HS-27A (cell line): ENCODE measurements around the gene PMP22.
A peak's percentile ranks its signal among the peaks of the same experiment; 100 is the strongest.
"Not testable (repeated sequence)": the region's sequence is repeated elsewhere in the genome, so short reads cannot be mapped to it uniquely, and the experiment has no call there.

ENCODE experiments used
- DNase-seq: peaks from one replicate; pipeline ENCODE4 v3.0.0-alpha.2; 2012; ENCODE audit warnings: low read depth, missing footprints

Gene PMP22

DNA sequence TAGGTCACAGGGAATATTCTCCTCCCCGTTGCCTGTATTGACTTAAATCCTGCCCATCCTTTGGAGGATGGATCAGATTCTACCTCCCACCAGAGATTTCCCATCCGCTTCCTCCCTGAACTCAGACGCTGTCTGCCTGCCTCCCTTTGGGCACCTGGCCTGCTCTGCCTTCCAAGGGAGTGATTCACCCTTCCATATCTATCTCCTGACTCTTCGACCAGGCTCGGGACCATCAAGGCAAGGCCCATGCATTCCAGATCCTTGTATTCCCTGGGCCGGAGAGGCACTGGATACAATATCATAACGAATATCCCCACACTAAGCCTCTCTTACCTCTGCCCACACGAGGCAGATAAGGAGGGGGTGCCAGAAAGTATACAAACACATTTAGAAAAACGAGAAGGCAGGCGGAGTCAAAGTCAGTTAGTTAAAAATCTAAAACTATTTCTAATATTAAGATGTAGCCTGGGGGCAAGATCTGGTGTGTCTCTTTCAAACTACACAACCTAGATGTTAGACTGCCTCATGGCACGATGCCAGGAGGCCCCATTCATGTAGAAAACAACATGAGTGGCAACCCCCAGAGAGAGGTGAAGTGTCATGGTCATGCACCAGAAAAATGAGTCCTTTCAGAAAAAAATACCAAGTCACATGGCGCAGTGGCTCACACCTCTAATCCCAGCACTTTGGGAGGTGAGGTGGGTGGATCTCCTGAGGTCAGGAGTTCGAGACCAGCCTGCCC, 9.2 kb downstream of the PMP22 start:
- DNase-seq, result no peak

DNA sequence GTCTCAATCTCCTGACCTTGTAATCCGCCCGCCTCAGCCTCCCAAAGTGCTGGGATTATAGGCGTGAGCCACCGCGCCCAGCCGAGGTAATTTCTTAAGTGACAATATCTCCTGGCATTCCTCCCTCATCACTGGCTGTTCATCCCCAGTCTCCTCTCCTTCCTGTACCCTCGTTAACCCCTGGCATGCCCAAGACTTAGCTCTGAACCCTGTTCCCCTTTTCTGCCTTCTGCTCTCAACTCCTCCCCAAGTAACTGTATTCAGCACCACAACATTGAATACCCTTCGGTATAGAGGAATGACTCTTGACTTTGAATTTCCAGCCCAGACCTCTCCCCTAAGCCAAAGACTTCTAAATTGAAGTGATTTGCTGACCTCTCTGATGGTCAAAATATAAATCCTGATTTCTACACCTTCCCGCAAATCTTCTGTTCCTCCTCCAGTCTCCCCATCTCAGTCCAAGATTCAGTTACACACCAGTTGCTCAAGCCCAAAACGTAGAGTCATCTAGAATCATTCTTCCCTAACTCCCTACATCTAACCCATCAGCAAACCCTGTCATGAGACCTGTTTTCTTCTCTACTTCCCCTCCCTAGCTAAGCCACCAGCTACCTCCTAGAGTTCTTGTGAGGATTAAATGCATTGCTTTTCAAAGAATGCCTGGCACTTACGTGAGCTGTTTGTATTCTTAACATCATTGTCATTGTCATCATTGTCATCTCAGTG, 14.8 kb downstream of the PMP22 start:
- no peak for DNase-seq

DNA sequence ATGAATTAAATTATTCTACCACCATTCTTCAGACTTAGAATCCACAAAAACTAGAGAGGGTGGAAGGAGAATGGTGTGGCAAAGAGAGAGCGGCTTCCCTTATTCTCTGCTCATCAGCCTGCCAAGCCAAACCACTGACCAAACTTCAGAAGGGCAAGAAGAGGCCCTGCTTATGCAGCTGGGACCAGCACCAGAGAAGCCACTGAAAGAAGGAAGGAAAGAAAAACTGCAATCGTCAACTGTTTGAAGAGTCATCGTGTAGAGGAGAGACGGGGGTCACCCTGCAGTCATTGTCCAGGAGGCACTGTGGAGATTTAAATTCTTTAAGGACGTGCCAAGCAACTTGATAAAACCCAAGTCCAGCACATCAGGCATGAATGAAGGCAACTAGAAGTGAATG, 15.6 kb downstream of the PMP22 start:
- no peak for DNase-seq

DNA sequence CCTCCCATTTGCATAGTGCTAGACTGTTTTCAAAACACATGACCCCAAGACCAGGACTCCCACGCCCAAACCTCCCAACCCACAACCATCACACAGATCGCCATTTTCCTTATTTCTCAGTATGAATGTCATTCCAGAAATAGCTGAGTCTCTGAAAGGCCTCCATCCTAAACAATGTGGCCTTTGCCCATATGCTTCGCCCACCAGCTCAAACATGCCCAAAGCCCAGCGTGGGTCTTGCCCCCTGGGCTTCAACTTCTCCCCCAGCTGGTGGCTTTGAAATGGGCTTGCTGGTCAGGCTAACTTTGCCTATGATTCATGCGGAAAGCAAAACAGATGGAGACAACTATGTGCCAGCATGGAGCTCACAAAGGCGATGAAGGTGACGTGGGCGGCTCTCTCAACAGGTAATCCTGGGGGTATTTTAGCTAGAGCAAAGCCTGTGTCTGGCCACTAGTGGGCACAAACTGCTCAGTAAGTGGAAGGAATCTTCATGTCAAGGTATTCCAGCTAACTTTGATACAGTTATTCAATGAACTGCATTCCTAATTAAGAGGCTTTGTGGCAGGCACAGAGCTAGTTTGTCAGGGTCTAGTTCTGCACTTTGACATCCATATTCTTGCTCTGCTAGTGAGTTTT, 17.1 kb downstream of the PMP22 start:
- DNase-seq, result no peak

DNA sequence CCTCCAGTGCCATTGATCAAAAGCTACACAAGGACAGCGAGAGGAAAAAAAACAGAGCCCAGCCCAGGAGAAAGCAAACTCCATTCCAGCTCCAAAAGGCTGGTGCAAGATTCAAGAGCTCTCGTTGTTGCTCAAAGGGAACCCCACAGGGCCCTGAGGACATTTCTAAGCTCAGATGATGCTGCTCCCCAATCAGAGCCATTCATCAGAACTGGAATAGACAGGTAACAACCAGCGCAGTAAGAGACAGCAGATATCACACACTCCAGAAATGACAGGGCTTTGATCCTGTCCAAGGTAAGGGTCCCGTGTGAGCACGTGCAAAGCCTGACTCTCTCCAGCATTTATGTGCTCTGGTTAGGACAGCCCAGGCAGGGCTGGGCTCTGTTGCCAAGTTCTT, 20.1 kb downstream of the PMP22 start:
- no peak for DNase-seq

DNA sequence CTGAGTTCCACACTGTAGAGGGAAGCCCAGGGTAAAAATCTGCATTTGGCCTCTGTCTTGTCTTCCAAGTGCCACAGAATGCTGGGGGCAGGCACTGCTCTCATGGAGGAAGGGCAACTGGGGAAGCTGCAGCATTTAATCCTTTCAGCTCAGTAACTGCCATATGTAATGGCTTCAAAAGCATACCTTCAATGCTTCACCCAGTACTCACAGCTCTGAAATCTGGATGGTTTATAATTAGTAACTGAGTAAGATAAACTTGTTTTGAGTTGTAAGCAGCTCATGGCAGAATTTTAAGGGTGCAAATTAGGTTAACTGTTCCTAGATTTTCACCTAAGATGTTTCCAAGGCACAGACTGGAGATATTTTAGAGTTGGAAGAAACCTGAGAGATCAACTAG, 24.5 kb downstream of the PMP22 start:
- no peak for DNase-seq

DNA sequence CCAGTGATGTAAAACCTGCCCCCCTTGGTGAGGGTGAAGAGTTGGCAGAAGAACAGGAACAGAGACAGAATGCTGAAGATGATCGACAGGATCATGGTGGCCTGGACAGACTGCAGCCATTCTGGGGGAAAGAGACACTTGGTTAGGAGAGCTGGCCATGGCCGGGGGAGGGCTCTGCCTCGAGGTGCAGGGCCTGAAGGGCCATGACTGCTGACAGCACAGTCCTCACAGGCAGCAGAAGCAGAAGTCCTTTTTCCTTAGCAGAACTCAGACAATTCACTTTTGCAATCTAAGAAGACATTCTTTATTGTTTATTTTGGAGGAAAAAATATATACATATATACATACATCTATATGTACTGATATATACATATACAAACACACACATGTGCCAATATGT, 25.6 kb downstream of the PMP22 start:
- no peak for DNase-seq

DNA sequence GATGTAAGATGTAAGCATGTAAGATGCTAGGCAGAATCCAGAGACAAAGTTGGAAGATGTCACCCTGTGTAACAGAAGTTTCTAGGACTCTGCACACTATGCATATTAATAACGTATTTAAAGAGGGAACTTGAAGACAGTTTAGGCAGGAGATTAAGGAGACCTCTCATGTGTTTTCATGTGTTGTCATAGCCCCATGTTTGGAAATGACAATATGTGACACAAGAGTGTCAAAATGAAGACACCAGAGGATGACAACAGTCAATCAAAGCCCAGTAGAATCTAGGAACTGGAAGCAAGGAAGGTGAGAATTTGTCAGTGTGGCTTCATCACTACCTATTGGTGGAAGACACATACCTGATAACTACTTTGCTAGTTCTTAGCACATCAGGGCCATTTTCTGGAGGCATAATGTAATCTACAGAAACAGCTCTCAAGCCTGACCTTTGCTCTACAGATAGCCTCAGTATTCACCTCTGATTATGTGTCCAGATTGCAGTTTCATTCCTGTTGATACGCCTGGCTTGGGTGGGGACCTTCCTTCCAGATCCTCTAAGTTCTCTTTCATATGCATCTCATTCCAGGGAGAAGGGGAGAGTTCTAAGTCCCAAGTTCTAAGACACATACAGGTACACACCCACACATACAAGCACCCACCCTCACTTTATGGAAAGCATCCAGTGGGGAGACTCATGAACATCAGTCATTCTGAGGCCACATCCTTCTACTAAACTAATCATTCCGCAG, 26.3 kb downstream of the PMP22 start:
- no peak for DNase-seq

DNA sequence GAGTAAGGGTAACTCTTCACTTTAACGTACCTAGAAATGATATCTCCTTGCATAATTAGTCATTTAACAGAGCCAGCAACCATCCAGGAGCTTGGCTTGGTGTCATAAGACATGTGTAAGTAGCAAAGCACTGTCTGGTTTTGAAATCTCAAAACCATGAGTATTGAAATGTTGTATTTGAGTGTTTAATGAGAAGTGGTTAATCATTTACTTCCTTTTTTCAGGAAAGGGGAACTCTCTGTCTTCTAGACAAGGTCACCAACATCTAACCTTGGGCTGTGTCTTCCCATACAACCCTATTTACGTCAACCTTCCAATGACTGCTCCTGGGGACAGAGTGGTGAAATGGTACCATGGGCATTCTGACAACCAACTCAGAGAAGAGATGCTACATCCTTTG, 27.1 kb downstream of the PMP22 start:
- no peak for DNase-seq

DNA sequence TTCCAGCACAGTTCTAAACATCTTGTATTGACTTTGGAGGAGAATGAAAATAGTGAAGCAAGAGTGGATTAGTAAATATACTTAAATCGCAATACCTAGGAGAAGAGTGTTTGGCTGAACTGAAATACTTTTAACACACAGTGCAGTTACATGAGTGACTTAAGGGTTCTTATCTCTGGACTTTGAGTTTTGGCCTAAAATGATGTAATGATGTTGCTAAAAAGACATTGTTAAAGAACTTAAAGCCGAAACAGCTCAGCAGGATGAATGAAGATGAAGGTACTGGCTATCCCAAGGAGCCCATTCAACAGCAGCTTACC, 28.1 kb downstream of the PMP22 start:
- no peak for DNase-seq

DNA sequence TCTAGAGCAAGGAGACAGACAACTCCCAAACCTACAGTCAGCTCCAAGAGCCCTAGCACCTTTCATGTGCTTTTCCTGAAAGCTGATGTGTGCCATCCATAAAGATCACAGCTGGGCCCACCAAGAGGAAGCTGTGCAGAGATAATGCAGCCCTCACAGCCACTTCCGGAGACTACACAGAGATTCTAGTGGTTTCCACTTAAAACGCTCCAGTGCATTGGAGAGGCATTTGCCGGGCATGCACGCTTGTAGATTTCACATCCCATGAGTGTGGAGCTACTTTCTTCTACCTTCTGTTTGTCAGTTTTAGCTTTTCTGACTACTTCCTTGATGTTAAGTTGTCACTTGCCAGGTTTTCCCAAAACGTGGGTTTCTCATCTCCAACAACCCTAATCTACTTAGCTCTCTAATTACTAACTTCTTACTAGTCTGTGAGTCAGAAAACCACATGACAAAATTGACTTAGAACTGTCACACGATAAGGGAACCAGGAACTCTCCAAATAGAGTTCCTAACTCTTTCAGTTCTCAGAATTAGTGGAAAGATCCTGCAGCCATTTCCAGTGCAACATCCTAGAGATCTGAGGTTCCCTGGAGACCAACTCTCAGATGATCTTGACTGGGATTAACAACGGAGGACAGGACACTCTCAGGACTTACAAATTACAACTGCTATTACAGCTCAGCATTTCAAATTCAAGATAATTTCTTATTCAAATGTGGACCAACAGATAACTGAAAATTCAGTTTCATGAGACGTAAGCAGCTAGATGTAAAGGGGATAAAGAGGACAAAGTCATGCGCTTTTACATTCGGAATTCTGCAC, 28.6 kb downstream of the PMP22 start:
- DNase-seq, result no peak

DNA sequence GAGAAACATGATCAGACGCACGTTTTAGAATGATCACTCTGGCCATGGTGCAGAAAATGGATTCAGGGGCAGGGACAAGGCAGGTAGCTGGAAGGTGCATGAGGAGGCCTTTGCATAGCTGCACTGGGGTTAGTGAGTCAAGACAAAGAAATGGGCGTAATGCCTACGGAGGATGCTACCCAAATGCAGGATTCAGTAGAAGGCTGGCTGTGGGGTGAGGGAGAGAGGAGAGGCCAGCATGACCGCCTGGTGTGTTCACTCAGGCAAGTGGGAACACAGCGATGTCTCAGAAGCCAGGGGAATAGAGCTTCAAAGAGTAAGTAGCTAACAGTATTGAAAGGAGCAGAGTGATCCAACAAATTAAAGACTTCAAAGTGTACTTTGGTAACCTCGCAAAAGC, 31.2 kb downstream of the PMP22 start:
- no peak for DNase-seq

DNA sequence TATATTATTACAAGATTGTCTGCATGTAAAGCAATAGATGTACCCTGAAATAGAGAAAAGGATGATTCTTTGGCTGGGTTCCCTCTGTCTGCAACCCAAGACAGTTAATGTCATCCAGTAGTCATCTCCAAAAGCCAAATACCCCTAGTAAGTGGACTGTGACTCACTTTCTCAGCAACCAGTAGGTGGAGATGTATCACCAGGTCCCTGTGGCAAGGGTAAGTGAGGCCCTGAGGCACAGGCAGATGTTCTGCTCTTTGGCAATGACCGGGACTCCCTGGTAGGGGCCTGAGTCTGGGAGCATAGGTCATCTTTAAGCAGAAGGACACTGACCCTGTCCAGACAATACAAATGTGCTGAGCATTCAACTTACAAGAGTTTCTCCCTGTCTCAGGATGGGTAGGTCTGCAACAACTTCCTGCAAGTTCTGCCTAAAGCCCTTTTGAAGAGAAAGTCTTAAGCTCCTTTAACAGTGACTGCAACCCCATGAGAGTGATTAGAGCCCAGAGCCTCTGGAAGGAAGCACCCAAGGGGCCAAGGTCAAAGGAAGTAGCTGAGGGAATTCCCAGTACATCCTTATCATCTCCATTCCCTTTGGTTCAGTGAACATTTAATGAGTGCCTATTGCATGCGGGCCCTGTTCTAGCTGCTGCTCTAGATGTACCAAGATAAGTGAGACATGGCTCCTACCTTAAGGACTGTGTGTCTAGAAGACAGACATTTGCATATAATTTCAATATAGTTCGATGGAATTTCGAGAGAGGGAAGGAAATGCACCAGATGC, 31.9 kb downstream of the PMP22 start:
- no peak for DNase-seq

DNA sequence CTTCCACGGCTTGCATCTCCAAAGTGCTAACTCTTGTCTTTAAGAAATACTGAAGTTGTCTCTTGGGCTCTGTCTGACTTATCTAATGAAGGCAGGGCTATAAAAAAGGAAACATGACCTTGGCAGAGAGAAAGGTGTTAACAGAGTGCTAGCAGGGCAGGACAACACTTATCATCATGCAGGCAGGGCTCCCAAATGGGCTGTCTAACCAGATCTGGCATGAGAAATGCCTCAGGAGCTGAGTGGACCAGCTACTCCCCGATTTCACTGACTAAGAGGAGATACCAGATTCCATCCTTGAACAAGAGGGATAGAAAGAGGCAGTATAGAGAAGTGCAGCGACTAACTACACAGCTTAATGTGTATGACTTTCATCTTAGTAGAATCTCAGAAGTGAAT, 32.6 kb downstream of the PMP22 start:
- DNase-seq, result no peak

DNA sequence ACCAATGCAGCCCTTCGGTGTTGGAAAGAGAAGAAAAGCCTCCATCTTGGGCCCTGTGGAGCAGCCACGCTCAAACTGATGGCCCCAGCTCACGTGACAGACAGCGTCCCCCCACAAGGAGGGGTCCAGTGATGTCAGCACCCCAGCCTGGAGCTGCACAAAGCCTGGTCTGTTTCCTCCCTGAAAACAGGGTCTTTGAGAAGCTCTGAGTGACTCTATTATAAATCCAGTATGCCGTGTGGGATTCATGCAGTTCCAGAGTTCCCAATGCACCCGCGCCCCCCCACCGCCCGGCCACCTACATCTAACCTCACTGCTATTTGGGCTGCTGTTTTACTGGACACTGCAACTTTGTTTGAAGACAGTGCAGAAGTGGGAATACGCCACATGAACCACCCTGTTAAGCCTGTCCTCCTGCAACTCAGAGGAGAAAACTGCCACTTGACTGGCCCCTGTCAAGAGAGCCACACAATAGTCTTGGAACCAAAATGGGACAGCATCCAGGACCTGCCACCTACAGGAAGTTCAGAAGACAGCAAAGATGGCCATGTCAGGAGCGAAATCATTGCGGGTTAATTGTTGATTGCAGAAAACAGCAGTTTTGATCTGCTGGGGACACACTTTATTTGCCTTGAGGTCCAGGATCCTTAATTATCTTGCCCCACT, 33.1 kb downstream of the PMP22 start:
- DNase-seq, result no peak

DNA sequence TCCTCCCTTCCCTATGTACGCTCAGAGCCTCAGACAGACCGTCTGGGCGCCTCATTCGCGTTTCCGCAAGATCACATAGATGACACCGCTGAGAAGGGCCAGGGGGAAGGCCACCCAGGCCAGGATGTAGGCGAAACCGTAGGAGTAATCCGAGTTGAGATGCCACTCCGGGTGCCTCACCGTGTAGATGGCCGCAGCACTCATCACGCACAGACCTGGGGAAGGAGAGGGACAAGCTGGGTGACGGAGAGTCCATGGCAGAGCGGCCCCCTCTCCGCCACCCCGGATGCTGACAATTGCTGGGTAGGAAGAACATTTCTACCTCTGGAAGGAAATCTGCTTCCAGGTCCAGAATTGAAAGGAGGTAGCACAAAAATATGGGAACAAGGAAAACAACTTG, 34.3 kb downstream of the PMP22 start:
- DNase-seq, result no peak

DNA sequence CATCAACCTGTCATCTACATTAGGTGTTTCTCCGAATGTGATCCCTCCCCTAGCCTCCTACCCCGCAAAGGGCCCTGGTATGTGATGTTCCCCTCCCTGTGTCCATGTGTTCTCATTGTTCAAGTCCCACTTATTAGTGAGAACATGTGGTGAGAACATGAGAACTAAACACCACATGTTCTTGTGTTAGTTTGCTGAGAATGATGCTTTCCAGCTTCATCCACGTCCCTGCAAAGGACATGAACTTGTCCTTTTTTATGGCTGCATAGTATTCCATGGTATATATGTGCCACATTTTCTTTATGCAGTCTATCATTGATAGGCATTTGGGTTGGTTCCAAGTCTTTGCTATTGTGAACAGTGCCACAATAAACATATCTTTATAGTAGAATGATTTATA, 43.3 kb downstream of the PMP22 start:
- DNase-seq, result not testable (repeated sequence)

DNA sequence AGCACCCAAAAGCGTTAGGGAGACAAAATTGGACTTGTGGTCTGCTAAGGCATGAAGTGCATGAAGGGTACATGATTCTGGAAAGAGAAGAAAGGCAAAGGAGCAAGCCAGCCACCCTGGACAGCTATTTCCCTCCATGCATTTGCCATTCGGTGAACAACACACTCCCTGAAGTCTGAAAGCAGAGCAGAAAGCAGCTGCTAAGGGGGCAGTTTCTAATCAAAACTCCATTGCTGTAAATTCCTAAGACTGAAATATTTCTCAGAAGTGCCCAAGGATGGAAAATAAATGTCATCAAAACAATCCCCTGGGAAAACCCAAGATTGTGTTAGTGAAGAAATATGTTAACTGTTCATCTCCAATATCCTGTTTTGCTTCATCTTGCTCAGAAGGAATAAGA, 44.3 kb downstream of the PMP22 start:
- no peak for DNase-seq

DNA sequence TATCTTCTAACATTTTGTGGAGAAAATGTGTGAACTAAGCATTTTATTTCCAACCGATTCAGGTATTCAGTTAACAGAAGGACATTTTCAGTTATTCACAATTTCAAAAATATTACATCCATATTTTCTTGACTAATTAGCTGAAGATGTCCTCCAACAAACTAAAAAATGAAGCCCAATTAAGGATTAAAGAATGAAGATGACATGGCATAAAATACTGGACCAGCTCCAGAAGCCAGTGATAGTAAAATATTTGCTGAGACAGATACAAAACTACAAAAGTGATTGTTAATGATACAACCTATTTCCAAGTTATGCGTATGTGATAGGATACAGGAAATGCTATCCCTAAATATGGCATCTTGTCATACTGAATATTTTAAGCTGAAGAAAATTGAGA, 48.6 kb downstream of the PMP22 start:
- DNase-seq, result no peak

DNA sequence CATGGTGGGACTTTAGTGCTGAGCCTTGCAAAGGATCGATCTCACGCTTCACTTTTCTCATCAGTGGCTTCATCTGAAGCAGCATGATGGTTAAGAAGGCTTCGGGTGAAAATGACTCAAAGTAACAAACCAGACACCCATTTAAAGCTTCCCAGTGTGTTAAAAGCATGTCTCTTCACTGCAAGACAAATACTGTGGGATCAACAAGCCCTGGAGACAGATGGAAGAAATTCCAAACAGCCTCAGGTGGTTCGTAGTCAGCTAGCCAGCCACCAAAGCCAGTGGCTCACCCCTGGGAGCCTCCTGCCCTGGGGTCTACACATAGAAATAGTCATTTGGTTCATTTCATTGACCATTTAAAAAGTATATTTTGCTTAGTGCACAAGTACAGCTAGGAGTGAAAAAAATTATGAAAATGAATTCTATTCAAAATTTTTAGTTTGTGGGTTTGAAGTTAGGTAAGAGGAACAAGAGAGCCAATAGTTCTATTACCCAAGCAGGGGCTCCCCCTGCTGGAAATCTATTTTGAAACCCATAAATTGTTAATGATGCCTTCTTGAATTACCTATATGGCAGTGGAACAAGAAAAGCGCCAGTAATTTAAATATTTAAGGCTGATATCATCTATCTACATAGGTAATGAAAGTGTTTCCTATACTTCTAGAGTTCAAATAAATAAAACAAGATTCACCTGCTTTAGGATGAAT, 51.6 kb downstream of the PMP22 start:
- peak; percentile 20 for DNase-seq
